ENCODE measurements around the gene DBH. TPM values are rescaled to one million over a fixed set of nuclear protein-coding genes. Genes with fewer than 3 reads are reported as not detected.

The DBH gene
- total RNA-seq, 2 donors from 2014 or later, result not detected

DNA sequence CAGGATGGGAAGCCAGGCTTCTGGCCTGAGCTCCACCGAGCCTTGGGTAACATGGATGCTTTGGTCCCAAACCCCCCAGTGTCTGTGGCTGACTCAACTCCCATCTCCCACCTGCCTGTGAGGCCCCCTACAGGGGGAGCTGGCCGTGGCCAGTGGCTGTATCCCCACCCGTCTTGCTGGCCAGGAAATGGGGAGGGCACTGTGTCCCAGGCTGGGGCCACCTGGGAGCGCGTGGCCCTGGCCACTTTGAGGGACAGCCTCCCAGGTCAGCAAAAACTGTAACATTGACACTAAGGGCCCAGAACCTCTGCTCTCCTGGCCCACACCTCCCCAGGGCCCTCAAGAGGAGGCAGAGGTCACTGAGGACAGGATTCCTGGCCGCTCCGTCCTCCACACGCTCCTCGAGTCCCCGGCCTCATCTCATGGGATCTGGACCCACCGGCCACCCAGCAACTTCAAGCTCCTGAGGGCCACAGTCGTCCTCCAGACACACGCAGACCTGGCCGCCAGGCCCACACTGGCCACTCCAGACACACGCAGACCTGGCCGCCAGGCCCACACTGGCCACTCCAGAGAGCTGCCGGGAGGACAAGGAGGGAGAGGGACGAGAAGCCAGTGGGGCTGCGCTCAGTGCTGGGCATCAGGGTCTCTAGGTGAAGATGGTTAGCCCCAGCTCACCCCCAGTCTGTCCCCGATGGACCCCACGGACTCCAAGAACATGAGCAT, 44.2 kb downstream of the DBH start:
- H3K4me1 ChIP-seq, result no peaks in the 10 kb centered on the region
- intact Hi-C loops (cut with DNase I), result no loop called here
- H3K9me3 ChIP-seq, result no peaks in the 10 kb centered on the region
- 87 to 88% methylated on average over 13 to 14 of the region's 21 CpGs for WGBS, 2 donors
- H3K27ac ChIP-seq, result no peak overlapping the region
- no peaks in the 10 kb centered on the region for H3K36me3 ChIP-seq (replicated peaks in 1 of 2; ENCODE audit: insufficient read depth in 1 of 2, low read depth in 2 of 2)
- no peak for ATAC-seq
- H3K27me3 ChIP-seq, result no peaks in the 10 kb centered on the region
- TF ChIP-seq, protein P1, sequence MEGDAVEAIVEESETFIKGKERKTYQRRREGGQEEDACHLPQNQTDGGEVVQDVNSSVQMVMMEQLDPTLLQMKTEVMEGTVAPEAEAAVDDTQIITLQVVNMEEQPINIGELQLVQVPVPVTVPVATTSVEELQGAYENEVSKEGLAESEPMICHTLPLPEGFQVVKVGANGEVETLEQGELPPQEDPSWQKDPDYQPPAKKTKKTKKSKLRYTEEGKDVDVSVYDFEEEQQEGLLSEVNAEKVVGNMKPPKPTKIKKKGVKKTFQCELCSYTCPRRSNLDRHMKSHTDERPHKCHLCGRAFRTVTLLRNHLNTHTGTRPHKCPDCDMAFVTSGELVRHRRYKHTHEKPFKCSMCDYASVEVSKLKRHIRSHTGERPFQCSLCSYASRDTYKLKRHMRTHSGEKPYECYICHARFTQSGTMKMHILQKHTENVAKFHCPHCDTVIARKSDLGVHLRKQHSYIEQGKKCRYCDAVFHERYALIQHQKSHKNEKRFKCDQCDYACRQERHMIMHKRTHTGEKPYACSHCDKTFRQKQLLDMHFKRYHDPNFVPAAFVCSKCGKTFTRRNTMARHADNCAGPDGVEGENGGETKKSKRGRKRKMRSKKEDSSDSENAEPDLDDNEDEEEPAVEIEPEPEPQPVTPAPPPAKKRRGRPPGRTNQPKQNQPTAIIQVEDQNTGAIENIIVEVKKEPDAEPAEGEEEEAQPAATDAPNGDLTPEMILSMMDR (IDR thresholded peaks at IDR 0.05), result no peak
- no peak for TF ChIP-seq POLR2A (IDR thresholded peaks at IDR 0.05)
- no peak for DNase-seq
- no peak overlapping the region for H3K4me3 ChIP-seq

DNA sequence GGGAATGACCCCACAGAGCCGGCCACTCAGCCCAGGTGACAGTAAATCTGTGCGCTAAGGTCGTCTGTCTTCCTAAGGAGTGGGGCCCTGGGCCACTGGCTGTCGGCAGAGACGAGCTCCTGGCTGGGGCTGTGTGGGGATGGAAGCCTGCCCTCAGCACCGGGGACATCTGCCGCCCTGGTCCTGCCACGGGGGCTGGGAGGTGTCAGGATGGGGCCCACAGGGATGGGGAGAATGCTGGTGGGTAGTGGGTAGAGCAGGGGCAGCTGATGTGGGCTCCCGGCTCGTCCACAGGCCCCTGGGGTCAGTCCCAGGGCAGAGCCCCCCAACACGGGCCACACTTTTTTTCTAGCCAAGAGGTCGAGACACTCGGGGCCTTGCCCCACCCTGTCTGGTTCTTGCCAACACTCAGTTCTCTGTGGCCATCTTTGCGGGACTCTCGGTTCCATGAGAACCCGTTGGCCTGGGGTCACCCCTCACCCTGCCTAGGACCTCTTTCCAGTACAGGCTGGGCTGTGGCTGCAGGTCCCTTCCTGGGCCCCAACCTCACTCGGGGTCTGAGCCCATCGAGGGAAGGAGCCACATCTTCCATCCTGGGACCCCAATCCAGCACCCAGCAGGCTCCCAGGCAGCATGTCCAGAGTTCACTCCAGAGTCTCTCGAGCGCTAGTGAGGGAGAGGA, 45.0 kb downstream of the DBH start:
- intact Hi-C loops (cut with DNase I), result no loop called here
- Histone ChIP-seq H3K4me1 (no peaks in the 10 kb centered on the region), H3K27ac (no peak overlapping the region), H3K36me3 (replicated peaks in 1 of 2; ENCODE audit: insufficient read depth in 1 of 2, low read depth in 2 of 2) (no peaks in the 10 kb centered on the region), H3K9me3 (no peaks in the 10 kb centered on the region), H3K27me3 (no peaks in the 10 kb centered on the region), H3K4me3 (no peak overlapping the region)
- TF ChIP-seq, protein P1 (IDR thresholded peaks at IDR 0.05), result no peak
- TF ChIP-seq POLR2A (IDR thresholded peaks at IDR 0.05), result no peak
- ATAC-seq (no peak), DNase-seq (no peak)
- WGBS, 2 donors, result 81 to 92% methylated on average over 12 to 20 of the region's 20 CpGs

DNA sequence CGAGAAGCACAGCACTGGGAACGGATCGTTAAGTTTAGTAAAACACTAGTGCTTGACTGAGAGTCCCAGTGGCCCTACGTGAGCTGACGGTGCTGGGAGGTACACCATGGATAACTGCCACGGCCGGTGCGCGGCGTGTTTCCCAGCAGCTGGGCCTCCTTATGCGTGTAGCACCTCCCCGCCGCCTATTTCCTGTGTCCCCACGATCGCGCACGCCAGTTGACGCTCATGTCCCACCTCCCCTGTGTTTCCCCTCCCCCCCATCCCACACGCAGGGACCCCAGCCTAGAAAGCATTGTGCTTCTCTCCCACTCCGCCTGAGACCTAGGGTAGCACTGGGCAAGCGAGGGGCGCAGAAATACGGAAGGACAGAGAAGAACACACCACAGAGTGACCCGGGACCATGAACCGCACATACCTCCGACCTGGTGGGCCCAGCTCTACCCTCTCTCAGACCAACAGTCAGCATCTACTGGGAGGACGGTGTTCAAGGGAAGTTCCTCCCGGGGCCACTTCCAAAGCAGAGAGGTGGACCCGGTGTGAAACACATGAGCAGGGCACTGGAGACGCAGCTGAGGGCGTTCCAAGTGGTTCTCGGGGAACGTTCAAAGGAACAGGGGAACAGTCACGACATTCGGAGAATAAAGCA, 45.6 kb downstream of the DBH start:
- H3K27me3 ChIP-seq, result no peaks in the 10 kb centered on the region
- no peaks in the 10 kb centered on the region for H3K36me3 ChIP-seq (replicated peaks in 1 of 2; ENCODE audit: insufficient read depth in 1 of 2, low read depth in 2 of 2)
- no peaks in the 10 kb centered on the region for H3K4me1 ChIP-seq
- DNase-seq, result no peak
- ATAC-seq, result no peak
- intact Hi-C loops (cut with DNase I), result no loop called here
- 89 to 94% methylated on average over 28 to 35 of the region's 35 CpGs for WGBS, 2 donors
- H3K27ac ChIP-seq, result no peak overlapping the region
- no peak overlapping the region for H3K4me3 ChIP-seq
- TF ChIP-seq, protein P1 (IDR thresholded peaks at IDR 0.05), result no peak
- no peak for TF ChIP-seq POLR2A (IDR thresholded peaks at IDR 0.05)
- no peaks in the 10 kb centered on the region for H3K9me3 ChIP-seq

DNA sequence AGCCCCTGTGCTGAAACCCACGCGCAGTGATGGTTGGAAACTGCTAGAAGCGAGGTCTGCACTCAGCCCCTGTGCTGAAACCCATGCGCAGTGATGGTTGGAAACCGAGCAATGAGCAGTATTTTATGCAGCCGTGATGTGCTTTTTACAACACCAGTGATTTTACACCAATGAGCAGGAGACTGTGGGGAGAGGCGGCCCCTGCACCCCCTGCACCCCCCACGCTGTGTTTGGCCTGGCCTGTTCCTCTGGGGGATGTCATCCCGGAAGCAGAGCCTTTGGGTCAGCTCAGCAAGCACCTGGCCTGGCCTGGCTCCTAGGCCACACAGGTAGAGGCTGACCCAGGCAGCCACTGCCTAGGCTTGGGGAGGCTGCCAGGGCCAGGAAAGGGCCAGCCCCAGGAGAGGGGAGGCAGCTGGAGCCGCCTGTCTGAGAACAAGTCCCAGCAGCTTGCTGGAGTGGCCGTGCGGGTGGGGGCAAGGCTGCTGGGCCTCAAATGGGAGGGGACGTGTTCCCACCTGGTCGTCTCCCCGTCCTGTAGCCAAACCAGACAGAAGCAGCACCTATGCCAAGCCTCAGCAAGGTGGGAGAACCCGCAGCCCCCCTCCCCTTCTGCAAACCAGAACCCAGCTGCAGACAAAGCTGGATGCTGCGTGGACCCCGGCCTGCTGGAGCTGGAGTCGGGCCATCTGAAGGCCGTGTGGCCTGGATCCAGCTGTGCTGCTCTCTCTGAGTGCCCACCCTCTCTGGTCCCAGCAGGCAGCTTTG, 46.8 kb downstream of the DBH start:
- 63 to 86% methylated on average over 11 to 14 of the region's 20 CpGs for WGBS, 2 donors
- Histone ChIP-seq H3K27ac (peak overlapping the region in 3 of 4 donors; percentile 25 to 58 (median 28)), H3K4me1 (no peaks in the 10 kb centered on the region), H3K9me3 (no peaks in the 10 kb centered on the region), H3K27me3 (no peaks in the 10 kb centered on the region), H3K4me3 (no peak overlapping the region), H3K36me3 (replicated peaks in 1 of 2; ENCODE audit: insufficient read depth in 1 of 2, low read depth in 2 of 2) (no peaks in the 10 kb centered on the region)
- intact Hi-C loops (cut with DNase I), result no loop called here
- ATAC-seq (no peak), DNase-seq (no peak)
- no peak for TF ChIP-seq POLR2A (IDR thresholded peaks at IDR 0.05)
- TF ChIP-seq, protein P1 (IDR thresholded peaks at IDR 0.05), result no peak

Data from body of pancreas (tissue), 4 donors.